NAMALWA (cell line): ENCODE data around the gene DIAPH2.

Experiments used
- DNase-seq: peaks from one replicate; pipeline ENCODE4 v3.0.0-alpha.2; 2015; ENCODE audit warnings: low spot score

Gene DIAPH2

GRCh38 chrX:97594646-97595224, 910.1 kb downstream of the DIAPH2 start:
- DNase-seq, result no peak

GRCh38 chrX:97597954-97598353, 913.3 kb downstream of the DIAPH2 start:
- DNase-seq, result no peak

DNA sequence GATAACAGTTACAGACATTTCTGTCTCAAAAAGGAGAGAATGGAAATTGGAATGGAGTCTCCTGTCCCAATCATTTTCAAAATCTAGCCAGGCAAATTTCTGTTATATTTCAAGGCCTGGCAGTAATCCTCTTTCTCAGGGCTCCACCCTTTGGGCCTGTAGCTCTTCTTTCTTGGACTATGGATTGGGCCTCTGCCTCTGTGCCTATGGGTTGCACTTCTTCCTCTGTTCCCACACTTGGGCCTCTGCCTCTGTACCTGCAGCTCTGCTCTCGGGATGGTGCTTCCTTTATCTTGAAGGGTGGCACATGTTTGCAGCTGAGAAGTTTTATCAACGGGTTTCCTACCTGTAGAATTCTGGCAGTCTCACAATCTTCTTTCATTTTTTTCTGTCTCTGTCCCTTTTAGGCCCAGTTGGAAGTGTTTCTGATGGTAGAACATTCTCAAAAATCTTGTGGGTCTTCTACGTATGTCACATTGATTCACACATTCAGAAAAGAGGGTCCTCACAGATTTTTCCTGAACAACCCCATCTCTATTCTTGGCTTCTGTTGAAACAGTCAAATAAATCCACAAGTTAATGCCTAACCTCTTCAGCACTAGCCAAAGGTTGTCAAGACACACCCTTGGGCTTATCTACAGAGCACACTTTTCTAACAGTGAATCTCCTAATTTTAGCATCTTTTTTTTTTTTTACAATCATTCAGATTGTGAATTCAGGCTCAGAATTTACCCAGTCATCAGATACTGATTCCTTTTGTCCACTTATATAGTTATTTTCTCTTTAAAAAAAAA, 918.0 kb downstream of the DIAPH2 start:
- no peak for DNase-seq

DNA sequence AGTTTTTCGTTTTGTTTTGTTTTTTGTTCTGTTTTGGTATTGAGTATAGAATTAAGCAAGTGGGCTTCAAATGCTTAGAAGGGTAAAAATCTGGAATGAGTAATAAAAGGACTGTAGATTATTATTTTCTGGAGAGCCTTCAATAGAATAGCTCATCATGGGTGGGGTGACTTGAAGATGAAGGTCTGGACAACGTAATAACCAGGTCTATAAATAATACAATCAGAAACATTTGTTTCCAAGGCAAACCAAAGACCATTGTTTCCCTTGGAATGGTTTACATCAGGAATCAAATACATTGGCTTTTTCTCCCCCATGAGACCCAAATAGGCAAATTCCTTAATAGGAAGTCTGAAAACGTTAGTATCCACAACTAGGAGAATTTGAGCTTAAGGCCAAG, 920.6 kb downstream of the DIAPH2 start:
- no peak for DNase-seq

DNA sequence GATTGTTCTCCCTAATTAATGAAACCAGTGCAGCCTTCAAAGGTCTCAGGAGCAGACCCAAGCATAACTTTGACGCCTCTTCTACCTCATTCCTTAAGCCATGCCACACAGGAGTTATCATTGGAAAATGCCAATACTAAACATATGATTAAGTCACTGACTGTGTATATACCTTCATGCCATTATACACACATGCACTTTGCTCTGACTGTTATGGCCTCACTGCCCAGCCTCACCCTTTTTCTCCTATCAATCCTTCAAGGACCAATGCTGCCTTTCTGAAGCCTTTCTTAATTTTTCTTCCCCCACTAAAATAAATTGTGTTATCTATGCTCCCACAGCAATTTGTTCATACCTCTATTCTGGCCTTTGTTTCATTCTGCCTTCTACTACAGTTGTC, 924.7 kb downstream of the DIAPH2 start:
- no peak for DNase-seq

- DNase-seq, result no peak
Measured at GRCh38 chrX:97609938-97610337, 925.3 kb downstream of the DIAPH2 start.

DNA sequence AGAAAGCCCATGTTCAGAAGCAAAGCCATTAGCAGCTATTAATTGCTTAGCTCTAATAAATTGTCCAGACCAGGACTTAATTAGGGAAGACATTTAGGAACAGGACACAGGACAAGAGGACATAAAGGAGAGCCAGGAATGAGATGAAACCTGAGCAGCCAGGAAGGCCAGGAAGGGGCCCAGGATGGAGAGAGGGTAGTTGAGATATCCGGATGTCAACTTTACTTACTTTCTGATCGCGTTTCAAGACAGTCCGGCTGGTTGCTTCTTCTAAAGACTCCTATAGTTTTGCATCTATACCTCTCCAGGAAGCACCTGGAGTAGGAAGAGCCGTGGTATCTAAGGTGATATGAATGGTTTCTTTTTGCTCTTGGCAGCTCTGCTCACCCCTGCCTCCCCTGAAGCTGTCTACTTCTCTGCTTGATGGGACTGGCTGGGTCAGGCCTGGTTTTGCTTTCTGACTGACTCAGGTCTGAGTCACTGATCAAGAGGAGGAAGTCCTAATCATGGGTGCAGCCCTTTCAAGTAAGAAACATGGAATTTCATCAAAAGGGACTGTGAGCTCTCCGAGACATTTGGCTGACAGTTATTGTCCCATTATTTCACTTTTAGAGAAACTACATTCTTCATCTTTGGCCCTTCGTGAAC, 932.4 kb downstream of the DIAPH2 start:
- no peak for DNase-seq

DNA sequence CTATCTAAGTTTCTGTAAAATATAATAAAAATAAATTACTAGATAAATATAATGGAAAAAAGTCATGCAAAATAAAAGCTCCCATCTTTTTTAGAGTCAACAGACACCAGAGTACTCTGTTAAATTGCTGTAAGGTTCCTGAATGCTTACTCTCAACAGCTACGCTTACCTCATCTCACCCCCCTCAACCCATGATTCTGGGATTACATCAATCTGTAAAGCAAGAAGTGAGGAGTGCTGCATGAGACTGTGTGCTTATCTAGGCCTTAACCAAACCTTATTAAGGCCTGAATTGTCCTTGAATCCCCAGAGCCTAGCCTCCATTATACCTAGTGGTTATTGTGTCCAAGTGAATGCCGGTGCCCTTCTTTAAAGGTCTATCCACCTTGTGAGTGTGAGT, 934.9 kb downstream of the DIAPH2 start:
- no peak for DNase-seq

GRCh38 chrX:97622111-97622510, 937.5 kb downstream of the DIAPH2 start:
- DNase-seq, result no peak

DNA sequence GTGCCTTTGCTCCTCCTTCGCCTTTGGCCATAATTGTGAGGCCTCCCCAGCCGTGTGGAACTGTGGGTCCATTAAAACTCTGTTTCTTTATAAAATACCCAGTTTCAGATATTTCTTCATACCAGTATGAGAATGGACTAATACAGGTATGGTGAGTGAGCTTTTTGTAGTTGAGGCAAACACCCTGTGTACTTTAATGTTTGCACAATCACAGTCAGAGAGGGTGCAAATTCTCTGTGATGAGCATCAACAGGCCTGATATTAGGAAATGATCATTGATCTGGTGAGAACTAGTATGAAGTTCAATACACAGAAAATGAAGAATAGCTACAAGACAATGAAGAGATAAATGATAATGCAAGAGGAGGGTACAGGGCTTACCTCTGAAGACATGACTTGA, 943.7 kb downstream of the DIAPH2 start:
- no peak for DNase-seq

DNA sequence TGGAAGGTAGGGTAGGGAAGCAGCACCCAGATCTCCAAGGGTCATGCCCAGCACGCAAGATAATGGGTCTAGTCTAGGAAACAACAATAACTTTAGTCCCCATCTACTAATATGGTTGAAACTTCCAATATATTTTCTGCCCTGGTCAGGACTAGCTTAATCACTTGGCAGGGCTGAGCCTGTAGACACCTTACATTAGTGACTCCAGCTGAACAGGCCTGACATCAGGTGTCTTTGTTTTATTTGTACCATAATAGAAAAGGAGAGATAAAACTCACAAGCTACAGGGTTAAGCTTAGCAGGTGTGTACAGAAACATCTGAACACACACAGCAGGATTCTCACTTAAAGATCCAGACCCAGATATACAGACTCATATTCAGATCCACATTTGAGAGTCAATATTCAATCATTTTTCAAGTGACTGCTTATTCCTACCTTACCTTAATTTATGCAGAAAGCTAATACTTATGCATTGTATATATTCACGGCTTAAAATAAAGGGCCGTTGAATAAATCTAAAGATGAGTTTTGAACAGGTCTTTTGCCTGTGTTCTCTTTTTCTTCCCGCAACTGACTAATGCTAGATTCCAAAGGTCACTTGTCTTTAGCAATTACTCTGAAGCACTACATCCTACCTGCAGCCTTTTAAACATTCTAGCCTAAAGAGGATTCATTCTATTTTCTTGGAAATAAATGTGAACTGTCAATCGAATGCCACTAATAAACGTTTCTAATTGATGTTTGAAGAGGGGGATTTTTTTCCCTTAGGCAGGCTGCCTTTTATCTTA, 944.4 kb downstream of the DIAPH2 start:
- no peak for DNase-seq

DNA sequence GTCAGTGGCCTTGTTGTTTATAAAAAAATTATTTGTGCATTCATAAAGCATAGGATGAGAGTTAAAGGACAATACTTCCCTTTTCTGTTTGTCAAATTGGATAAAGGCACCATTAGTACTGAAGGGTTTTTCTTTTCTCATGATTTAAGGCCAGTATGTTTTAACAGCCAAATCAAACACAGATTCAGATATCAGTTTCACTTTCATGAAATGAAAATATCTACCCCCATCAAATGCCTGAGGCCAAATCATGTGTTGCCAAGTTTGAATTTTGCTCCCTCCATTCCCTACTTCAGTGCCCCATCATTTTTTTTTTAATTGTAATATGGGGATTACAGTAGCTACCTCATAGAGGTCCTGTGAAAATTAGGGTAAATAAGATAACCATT, 944.9 kb downstream of the DIAPH2 start:
- no peak for DNase-seq

DNA sequence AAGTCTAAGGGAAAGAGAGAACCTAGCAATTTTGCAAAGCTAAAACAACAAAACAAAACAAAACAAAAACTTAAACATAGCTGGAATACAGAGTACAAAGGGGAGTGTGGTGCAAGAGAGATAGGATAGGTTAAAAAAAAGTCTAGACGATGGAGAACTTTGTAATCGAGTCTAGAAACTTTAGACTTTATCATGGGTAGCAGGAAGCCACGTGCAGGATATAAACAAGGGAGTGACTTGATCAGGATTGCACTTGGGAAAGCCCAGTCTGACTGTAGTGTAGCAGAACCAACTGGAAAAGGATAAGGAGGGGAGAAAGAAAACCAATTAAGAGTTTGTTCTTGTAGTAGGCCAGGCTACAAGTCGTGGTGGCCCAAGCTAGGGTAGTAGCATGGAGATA, 949.2 kb downstream of the DIAPH2 start:
- DNase-seq, result no peak

- DNase-seq, result no peak
Measured at GRCh38 chrX:97636473-97637140, 952.0 kb downstream of the DIAPH2 start.

GRCh38 chrX:97637289-97637688, 952.6 kb downstream of the DIAPH2 start:
- DNase-seq, result no peak

- DNase-seq, result no peak
Measured at GRCh38 chrX:97638621-97639020, 954.0 kb downstream of the DIAPH2 start.

DNA sequence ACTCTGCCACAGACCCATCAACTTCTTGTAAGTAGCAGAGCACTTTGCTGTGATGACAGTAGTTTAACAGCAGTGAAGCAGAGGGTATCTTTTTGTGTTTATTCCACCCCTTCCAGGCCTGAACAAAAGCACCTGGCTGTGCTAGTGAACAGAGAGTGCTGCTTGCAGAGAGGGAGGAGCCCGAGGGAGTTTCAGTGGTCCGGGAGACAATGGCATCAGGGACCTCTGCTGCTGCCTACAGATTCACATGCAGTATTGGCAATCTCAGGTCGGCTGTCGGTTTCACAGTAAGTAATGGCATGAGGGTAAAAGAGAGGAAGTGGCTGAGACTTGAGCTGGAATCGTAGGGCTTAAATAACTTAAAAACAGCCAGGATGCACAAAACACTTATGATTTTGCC, 954.9 kb downstream of the DIAPH2 start:
- DNase-seq, result no peak
